GM18858 (cell line): Measurements from ENCODE around the gene CD3D.

ENCODE experiments used
- ATAC-seq: cut with Tn5 transposase; IDR thresholded peaks from one replicate; pipeline ENCODE4 v1.9.1; 2021; ENCODE audit not compliant: unreplicated experiment

CD3D gene

GRCh38 chr11:118342503-118343161 lies at the start of gene CD3D:
CD3D (minus strand) TSS chr11:118342705; CDS start chr11:118342607, 98 bp downstream.
- ATAC-seq, result no peak

- no peak for ATAC-seq
Measured at GRCh38 chr11:118383657-118384056, 41.2 kb upstream of the CD3D start.

GRCh38 chr11:118382954-118383353 lies 40.4 kb upstream of the CD3D start:
- no peak for ATAC-seq

DNA sequence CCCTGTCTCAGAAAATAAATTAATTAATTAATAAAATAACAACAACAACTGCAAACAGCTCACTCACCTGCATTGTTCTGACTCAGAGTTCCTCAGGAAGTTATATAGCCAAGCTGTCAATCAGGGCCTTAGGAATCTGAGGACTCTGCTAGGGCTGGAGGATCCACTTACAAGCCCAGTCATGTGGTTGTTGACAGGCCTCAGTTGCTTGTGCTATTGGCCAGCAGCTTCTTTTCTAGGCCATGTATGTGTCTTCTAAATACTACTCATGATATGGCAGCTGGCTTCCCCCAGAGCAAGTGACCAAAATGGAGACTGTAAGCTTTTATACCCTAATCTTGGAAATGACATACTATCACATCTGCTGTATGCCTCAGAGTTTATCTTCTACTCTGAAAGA lies 38.1 kb upstream of the CD3D start:
- no peak for ATAC-seq

- ATAC-seq, result no peak
Measured at GRCh38 chr11:118379497-118379896, 37.0 kb upstream of the CD3D start.

GRCh38 chr11:118375978-118376377 lies 33.5 kb upstream of the CD3D start:
- no peak for ATAC-seq

DNA sequence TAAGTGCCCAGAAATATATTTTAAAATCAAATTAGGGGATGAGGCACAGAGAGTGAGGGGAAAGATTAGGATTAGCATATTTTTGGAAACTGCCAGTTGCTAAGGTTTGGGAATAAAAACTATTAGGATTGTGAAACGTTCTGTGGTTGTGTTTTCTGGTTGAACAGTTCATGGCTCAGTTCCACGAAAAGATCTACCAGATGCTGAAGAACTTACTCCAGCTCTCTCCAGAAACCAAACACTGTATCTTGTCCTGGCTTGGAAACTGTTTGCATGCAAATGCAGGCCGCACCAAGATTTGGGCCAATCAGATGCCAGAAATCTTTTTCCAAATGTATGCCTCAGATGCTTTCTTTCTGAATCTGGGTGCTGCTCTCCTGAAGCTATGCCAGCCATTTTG lies 32.2 kb upstream of the CD3D start:
- ATAC-seq, result no peak

DNA sequence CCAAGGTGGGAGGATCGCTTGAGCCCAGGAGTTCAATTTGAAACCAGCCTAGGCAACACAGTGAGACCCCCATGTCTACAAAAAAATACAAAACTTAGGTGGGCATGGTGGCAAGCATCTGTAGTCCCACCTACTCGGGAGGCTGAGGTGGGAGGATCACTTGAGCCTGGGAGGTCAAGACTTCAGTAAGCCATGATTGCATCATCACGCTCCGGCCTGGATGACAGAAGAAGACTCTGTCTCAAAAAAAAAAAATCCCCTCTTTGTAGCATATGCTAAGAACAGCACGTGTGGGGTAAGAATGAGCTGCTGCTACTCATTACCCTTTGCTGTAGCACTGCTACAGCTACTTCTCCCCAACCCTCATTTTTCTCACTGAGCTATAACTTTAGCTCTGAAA lies 31.4 kb upstream of the CD3D start:
- ATAC-seq, result no peak

GRCh38 chr11:118373263-118373662 lies 30.8 kb upstream of the CD3D start:
- ATAC-seq, result no peak

DNA sequence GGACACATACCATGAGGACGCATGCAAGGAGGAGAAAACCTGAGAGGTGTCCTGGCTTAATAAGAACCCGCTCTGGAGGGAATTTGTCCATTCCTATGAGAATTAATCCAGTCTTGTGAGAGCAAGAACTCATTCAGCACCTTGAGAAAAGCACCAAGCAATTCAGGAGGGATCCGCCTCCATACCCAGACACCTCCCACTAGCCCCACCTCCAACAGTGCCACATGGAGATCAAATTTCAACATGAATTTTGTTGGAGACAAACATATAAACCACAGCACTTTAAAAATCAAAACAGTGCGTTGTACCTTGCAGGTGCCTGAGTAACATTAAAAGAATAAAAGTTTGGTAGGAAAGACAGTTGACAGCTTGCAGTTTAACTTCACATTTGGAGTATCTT lies 28.3 kb upstream of the CD3D start:
- ATAC-seq, result no peak

DNA sequence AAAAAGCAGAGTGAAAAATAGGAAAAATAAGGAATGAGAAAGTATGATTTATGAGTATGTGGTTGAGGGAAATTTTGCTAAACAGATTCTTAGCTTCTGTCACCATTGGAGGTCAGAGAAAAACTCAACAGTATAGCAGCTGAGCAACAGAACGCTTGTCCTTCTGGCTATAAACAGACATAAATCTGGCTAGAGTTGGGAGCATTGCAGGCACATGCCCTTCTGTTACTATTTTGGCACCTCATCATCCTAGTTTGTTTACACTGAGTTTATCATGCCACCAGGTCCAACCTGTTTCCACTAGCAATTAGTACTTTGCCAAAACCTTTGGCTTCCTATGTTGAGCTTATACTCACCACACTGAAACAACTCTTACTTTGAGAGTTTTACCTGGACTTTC lies 23.8 kb upstream of the CD3D start:
- ATAC-seq, result no peak

DNA sequence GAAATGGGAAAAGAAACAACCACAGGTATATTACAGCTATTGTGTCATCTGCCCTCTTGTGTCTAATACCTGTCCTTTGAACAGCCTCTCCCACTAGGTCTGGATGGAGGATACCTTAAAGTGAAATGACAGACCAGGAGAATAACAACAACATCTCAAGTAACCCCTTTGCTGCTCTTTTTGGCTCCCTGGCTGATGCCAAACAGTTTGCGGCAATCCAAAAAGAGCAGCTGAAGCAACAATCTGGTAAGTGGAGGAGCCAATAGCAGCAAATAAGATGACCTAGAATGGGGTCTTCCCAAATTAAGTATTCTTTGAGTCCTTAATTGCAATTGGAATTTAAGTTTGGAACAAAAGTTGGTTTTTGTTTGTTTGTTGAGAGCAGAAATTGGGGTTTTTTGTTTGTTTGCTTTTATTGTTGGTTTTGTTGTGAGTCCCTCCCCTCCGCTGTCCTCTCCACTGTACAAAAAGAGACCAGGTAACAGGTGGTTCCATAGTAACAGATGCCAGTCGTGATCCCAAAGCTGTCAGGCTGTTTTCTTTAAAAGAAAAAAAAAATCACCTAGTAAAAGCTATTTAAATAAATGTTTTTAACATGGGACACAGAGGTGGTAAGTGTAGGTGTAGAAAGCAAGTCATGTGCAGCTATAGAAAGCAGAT lies 22.6 kb upstream of the CD3D start:
- ATAC-seq, result no peak

- peak; percentile 63 for ATAC-seq
Measured at GRCh38 chr11:118359295-118359958, 16.9 kb upstream of the CD3D start, which contains the start of gene UBE4A. UBE4A (plus strand) TSS chr11:118359600; CDS start chr11:118365081, 5,481 bp downstream.

DNA sequence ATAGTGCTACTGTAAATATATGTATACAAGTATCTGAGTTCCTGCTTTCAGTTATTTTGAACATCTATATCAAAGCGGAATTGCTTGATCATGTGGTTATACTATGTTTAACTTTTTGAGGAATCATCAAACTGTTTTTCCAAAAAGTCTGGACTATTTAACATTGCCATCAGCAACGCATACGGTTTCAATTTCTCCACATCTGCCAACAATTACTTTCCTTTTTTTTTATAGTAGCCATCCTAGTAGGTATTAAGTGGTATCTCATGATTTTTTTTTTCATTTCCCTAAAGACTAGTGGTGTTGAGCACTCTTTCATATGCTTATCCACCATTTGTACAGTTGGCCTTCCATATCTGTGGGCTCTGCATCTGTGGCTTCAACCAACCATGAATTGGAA lies 15.6 kb upstream of the CD3D start:
- ATAC-seq, result no peak

GRCh38 chr11:118353084-118353710 lies 10.7 kb upstream of the CD3D start:
- no peak for ATAC-seq

GRCh38 chr11:118349475-118349874 lies 7.0 kb upstream of the CD3D start:
- no peak for ATAC-seq

DNA sequence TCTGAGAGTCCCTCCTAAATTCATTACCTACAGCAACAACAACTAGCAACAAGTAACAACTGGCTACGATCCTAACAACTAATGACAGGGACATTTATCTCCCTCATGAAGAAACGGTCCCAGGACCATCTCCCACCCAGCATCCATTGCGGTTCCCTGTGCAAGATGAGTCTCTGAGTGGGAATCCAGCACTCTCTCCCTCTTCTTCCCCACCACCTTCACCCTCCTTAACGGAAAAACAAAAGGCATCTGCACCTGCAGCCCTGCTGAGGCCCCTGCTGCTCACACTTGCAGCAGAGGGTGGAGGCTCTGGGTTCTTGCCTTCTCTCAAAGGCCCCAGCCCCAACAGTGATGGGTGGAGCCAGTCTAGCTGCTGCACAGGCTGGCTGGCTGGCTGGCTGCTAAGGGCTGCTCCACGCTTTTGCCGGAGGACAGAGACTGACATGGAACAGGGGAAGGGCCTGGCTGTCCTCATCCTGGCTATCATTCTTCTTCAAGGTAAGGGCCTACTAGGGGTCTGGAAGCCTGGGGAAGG lies 1.5 kb upstream of the CD3D start, which contains the start of gene CD3G:
Gene CD3G, plus strand, starts transcription at position 364 of the 535 bp plus-strand sequence. Its CDS starts 80 bp downstream, at position 444.
- no peak for ATAC-seq

DNA sequence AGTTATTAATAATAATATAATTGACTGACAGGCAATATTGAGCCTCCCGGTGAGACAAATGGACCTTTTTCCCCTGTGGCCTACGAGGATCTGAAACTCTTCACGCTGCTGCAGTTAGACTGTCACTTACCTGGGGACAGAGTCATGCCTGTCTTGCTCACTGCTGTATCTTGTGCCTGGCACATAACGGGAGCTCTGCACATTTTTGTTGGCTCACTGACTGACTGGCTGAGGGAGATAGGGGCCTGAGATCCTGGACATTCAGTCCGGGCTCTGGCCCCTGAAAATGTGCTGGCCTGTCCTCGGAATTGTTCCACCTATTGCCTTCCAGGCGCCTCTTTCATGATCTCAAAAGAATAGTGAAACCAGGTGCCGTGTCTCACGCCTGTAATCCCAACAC lies 743 bp upstream of the CD3D start:
- ATAC-seq, result no peak

- no peak for ATAC-seq
Measured at GRCh38 chr11:118341815-118342489, 553 bp downstream of the CD3D start.

- ATAC-seq, result no peak
Measured at GRCh38 chr11:118341261-118341660, 1.2 kb downstream of the CD3D start.

- no peak for ATAC-seq
Measured at GRCh38 chr11:118340449-118340848, 2.1 kb downstream of the CD3D start.
